ENCODE results near the gene EIPR1. TPM values are rescaled to one million over a fixed set of nuclear protein-coding genes. Genes with fewer than 3 reads are reported as not detected.

The EIPR1 gene
- total RNA-seq, 2 donors from 2014 or later, result 13.5 TPM

GRCh38 chr2:3212061-3212362 lies 165.6 kb downstream of the EIPR1 start:
- no peak for TF ChIP-seq POLR2A (IDR thresholded peaks at IDR 0.05)
- no peak for TF ChIP-seq CTCF (IDR thresholded peaks at IDR 0.05)
- Histone ChIP-seq H3K4me3 (no peak overlapping the region), H3K9me3 (no peaks in the 10 kb centered on the region), H3K27ac (no peak overlapping the region), H3K4me1 (no peaks in the 10 kb centered on the region), H3K36me3 (replicated peaks in 1 of 2; ENCODE audit: insufficient read depth in 1 of 2, low read depth in 2 of 2) (no peaks in the 10 kb centered on the region), H3K27me3 (no peaks in the 10 kb centered on the region)
- intact Hi-C loops (cut with DNase I), result no loop called here
- no peak for ATAC-seq
- DNase-seq, result no peak
- WGBS, 2 donors, result 93 to 94% methylated on average over 5 of the region's 5 CpGs

DNA sequence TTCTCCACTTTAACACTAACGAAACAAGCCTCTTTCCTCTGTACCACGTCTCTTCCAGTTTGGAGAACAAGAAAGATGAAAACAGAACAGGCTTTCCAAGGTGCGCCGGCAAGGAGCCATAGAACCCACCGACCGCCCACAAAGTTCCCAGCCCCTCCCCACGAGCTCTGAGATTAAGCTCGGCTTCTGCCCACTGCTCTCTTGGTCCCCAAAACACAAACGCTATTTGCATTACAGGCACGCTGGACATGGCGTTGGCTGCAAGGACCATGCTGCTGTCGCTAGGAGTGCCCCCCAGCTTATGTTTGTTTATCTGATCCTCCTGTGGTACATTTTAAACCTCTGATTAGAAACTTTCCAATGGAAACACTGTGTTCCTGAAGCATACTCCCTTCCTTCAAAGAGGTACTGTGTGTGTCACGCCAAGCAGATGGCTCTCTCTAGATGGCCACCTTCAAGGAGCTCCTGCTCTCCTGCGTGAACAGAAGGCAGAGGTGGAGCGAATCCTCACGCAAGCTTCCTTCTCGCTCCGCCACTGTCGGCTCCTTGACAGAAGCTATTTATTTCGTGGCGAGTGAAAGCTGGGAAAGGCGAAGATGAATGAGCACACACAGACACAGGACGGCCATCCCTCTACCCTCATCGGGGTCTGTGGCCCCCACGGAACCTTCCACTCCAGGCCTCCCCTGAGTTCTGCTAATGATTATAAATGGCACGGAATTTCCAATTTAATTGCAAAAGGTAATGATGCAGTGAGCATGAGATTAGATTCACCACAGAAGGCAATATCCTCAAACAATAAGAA lies 166.2 kb downstream of the EIPR1 start:
- no peaks in the 10 kb centered on the region for H3K36me3 ChIP-seq (replicated peaks in 1 of 2; ENCODE audit: insufficient read depth in 1 of 2, low read depth in 2 of 2)
- ATAC-seq, result no peak
- no peak overlapping the region for H3K4me3 ChIP-seq
- H3K9me3 ChIP-seq, result no peaks in the 10 kb centered on the region
- H3K27me3 ChIP-seq, result no peaks in the 10 kb centered on the region
- H3K27ac ChIP-seq, result no peak overlapping the region
- intact Hi-C loops (cut with DNase I), result no loop called here
- 87 to 88% methylated on average over 26 of the region's 26 CpGs for WGBS, 2 donors
- DNase-seq, result no peak
- TF ChIP-seq CTCF (IDR thresholded peaks at IDR 0.05), result no peak
- TF ChIP-seq POLR2A (IDR thresholded peaks at IDR 0.05), result no peak
- H3K4me1 ChIP-seq, result no peaks in the 10 kb centered on the region

DNA sequence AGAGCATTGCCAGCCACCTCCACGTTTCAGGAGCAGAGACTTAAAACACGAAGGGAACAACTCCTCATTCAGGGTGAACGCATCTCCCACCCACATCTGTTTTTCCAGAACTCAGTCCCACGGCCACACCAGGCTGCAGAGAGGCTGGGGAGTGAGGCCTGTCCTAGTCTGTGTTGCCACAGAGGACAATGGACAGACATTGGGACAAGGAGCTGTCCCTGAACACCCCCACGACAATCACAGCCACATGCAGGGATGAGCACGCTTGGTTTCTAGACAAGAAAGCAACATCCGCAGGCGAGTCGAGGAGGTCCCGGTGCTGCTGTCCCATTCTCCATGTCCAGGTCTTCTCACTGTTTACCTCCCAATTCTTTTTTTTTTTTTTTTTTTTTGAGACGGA lies 167.4 kb downstream of the EIPR1 start:
- no peak for DNase-seq
- intact Hi-C loops (cut with DNase I), result no loop called here

DNA sequence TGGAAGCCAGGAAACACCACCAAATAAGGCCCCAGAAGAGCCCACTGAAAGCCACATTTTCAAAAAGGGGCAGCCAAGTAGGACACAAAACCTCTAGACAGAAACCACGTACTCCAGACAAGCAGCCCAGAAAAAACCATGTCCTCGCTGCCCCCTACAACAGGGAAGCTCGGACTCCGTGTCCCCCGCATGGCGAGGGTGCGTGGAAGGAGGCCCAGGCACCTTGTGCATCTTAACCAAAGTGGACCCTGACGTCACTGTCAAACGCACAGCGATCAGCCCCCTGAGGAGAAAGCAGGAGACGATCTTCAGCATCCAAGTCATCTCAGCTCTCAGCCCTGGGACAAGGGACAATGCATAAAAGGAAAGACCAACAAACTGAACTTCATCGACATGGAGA lies 168.4 kb downstream of the EIPR1 start:
- ATAC-seq, result no peak
- Histone ChIP-seq H3K4me3 (no peak overlapping the region), H3K4me1 (no peaks in the 10 kb centered on the region), H3K27me3 (no peaks in the 10 kb centered on the region), H3K27ac (no peak overlapping the region), H3K9me3 (no peaks in the 10 kb centered on the region), H3K36me3 (replicated peaks in 1 of 2; ENCODE audit: insufficient read depth in 1 of 2, low read depth in 2 of 2) (no peaks in the 10 kb centered on the region)
- 95 to 96% methylated on average over 6 to 12 of the region's 12 CpGs for WGBS, 2 donors
- TF ChIP-seq CTCF (IDR thresholded peaks at IDR 0.05), result no peak
- no peak for TF ChIP-seq POLR2A (IDR thresholded peaks at IDR 0.05)
- intact Hi-C loops (cut with DNase I), result no loop called here
- no peak for DNase-seq

More for the DNA sequence above, 167.4 kb downstream of the EIPR1 start:
- Histone ChIP-seq H3K27ac (no peak overlapping the region), H3K4me1 (no peaks in the 10 kb centered on the region), H3K27me3 (no peaks in the 10 kb centered on the region), H3K36me3 (replicated peaks in 1 of 2; ENCODE audit: insufficient read depth in 1 of 2, low read depth in 2 of 2) (no peaks in the 10 kb centered on the region), H3K4me3 (no peak overlapping the region), H3K9me3 (no peaks in the 10 kb centered on the region)
- ATAC-seq, result no peak
- 79 to 84% methylated on average over 11 of the region's 11 CpGs for WGBS, 2 donors
- TF ChIP-seq CTCF (IDR thresholded peaks at IDR 0.05), result no peak
- TF ChIP-seq POLR2A (IDR thresholded peaks at IDR 0.05), result no peak

DNA sequence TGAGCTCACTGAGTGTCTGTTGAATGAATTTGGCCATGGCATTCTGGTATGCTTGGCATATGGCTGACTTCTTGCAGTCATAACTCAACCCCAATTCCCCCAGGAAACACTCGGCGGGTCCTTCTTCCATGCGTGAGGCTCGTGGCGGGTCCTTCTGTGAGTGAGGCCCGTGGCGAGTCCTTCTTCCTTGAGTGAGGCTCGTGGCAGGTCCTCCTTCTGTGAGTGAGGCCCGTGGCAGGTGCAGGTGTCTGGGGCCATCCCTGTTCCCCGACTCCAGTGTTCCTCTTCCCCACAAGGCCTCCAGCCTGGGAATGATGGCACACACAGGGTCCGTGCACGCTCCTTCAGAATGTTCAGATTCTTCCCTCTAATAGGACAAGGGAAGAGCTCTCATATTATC lies 169.0 kb downstream of the EIPR1 start:
- WGBS, 2 donors, result 96 to 98% methylated on average over 8 to 12 of the region's 12 CpGs
- TF ChIP-seq CTCF (IDR thresholded peaks at IDR 0.05) (no peak), POLR2A (IDR thresholded peaks at IDR 0.05) (no peak)
- ATAC-seq, result no peak
- H3K27ac ChIP-seq, result no peak overlapping the region
- no peak overlapping the region for H3K4me3 ChIP-seq
- H3K4me1 ChIP-seq, result no peaks in the 10 kb centered on the region
- H3K36me3 ChIP-seq (replicated peaks in 1 of 2; ENCODE audit: insufficient read depth in 1 of 2, low read depth in 2 of 2), result no peaks in the 10 kb centered on the region
- H3K27me3 ChIP-seq, result no peaks in the 10 kb centered on the region
- DNase-seq, result no peak
- H3K9me3 ChIP-seq, result no peaks in the 10 kb centered on the region
- intact Hi-C loops (cut with DNase I), result no loop called here
